Measurements from ENCODE around the gene CAPN13.

CAPN13 gene

GRCh38 chr2:30677231-30677630, 130.0 kb downstream of the CAPN13 start:
- no peak for TF ChIP-seq FOXM1 (IDR thresholded peaks at IDR 0.05; ENCODE audit: borderline replicate concordance, low read depth)
- no peak for TF ChIP-seq USF1 (IDR thresholded peaks at IDR 0.05)
- no peak for TF ChIP-seq YY1 (IDR thresholded peaks at IDR 0.05; ENCODE audit: low read depth)
- TF ChIP-seq EGR1 (IDR thresholded peaks at IDR 0.05) = no peak
- TF ChIP-seq ZBTB7A (IDR thresholded peaks at IDR 0.05; ENCODE audit: low read depth) = no peak
- no peak for TF ChIP-seq MAX (IDR thresholded peaks at IDR 0.05)
- no peak for TF ChIP-seq REST (IDR thresholded peaks at IDR 0.05; ENCODE audit: low read depth)
- TF ChIP-seq NFIC (IDR thresholded peaks at IDR 0.05) = no peak
- no peak for TF ChIP-seq TAF1 (IDR thresholded peaks at IDR 0.05; ENCODE audit: low read depth)
- TF ChIP-seq EP300 (IDR thresholded peaks at IDR 0.05; ENCODE audit: borderline replicate concordance) = no peak
- no peak for TF ChIP-seq CREB1 (IDR thresholded peaks at IDR 0.05; ENCODE audit: low read depth)
- no peak for TF ChIP-seq RAD21 (IDR thresholded peaks at IDR 0.05; ENCODE audit: low read depth)
- no peak for TF ChIP-seq TCF12 (IDR thresholded peaks at IDR 0.05; ENCODE audit: low read depth)
- TF ChIP-seq CEBPB (IDR thresholded peaks at IDR 0.05) = no peak
- no peak for TF ChIP-seq TEAD4 (IDR thresholded peaks at IDR 0.05)

DNA sequence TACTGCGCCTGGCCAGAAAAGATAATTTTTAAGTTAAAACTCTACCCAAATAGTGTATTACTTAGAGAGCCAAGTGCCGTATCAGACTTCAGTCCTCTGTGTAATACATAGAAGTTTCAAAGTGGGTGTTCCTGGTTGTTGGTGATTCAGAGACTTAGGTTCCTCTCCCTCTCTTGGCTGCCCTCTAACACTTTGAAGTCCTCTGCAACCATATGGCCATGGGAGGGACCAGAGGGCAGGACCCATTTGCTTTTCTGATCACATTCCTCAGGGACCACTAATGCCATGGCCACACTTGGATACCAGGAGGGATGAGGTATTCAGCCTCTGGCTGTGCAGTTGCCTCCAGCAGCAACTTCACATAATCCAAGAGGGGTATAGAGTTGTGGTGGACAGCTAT, 131.5 kb downstream of the CAPN13 start:
- TF ChIP-seq REST (IDR thresholded peaks at IDR 0.05; ENCODE audit: low read depth) (no peak), RAD21 (IDR thresholded peaks at IDR 0.05; ENCODE audit: low read depth) (no peak), FOXM1 (IDR thresholded peaks at IDR 0.05; ENCODE audit: borderline replicate concordance, low read depth) (no peak), EP300 (IDR thresholded peaks at IDR 0.05; ENCODE audit: borderline replicate concordance) (no peak), EGR1 (IDR thresholded peaks at IDR 0.05) (no peak)

DNA sequence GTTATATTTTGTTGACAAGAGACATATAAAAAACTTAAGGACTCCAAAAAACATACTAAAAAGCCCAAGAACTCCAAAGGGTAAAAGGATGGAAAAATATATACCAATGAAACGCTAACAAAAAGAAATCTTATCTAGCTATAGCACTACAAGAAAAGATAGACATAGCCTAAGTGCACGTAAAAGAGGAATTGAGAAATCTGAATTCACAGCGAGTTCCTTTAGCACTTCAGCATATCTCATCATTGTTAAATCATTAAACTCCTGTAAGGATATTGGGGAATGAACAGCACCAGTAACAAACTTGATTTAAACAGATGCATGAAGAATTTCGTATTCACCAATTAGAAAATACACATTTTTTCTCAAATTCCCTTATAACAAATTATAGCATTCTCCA, 134.1 kb downstream of the CAPN13 start:
- no peak for TF ChIP-seq MAX (IDR thresholded peaks at IDR 0.05)
- TF ChIP-seq TCF12 (IDR thresholded peaks at IDR 0.05; ENCODE audit: low read depth) = no peak
- TF ChIP-seq TEAD4 (IDR thresholded peaks at IDR 0.05) = no peak
- no peak for TF ChIP-seq YY1 (IDR thresholded peaks at IDR 0.05; ENCODE audit: low read depth)
- no peak for TF ChIP-seq RAD21 (IDR thresholded peaks at IDR 0.05; ENCODE audit: low read depth)
- no peak for TF ChIP-seq REST (IDR thresholded peaks at IDR 0.05; ENCODE audit: low read depth)
- no peak for TF ChIP-seq ZBTB7A (IDR thresholded peaks at IDR 0.05; ENCODE audit: low read depth)
- TF ChIP-seq CREB1 (IDR thresholded peaks at IDR 0.05; ENCODE audit: low read depth) = no peak
- no peak for TF ChIP-seq NFIC (IDR thresholded peaks at IDR 0.05)
- no peak for TF ChIP-seq EGR1 (IDR thresholded peaks at IDR 0.05)
- no peak for TF ChIP-seq USF1 (IDR thresholded peaks at IDR 0.05)
- TF ChIP-seq CEBPB (IDR thresholded peaks at IDR 0.05) = no peak
